Upper lobe of right lung (tissue), 1 donor: ENCODE data around the gene LEFTY2. TPM values are rescaled to one million over a fixed set of nuclear protein-coding genes. Genes with fewer than 3 reads are reported as not detected.

Experiments
- ATAC-seq: fragments of 200-7000 bp; cut with Tn5 transposase; one replicate; pipeline ENCODE4 v1.9.1; 2020; ENCODE audit warnings: mild to moderate bottlenecking, moderate library complexity
- DNase-seq: peaks from one replicate; pipeline ENCODE4 v3.0.0-alpha.2; 2020
- H3K27ac ChIP-seq: fragments of 200-600 bp; one replicate; pipeline ENCODE4 v1.8.0; 2022
- H3K27me3 ChIP-seq: fragments of 200-600 bp; one replicate; pipeline ENCODE4 v1.8.0; 2022; ENCODE audit warnings: mild to moderate bottlenecking
- H3K36me3 ChIP-seq: fragments of 200-600 bp; one replicate; pipeline ENCODE4 v1.8.0; 2022
- H3K4me1 ChIP-seq: fragments of 200-600 bp; one replicate; pipeline ENCODE4 v1.8.0; 2022
- H3K4me3 ChIP-seq: fragments of 200-600 bp; one replicate; pipeline ENCODE4 v1.8.0; 2022; ENCODE audit warnings: mild to moderate bottlenecking
- H3K9me3 ChIP-seq: fragments of 200-600 bp; one replicate; pipeline ENCODE4 v1.8.0; 2022
- CTCF ChIP-seq: fragments of 200-600 bp; IDR thresholded peaks from one replicate; pipeline ENCODE4 v1.8.0; 2022; ENCODE audit warnings: antibody characterized with exemption
- intact Hi-C: fragments of 100-400 bp; cut with DNase I; formaldehyde crosslinking; loops from one replicate; pipeline ENCODE4 v1.11.0; 2022
- total RNA-seq: library from RNA; stranded (reverse); fragmentation: NEBNext Ultra II Directional; extraction: Animal tissue kit (Norgen Biotek cat#: 25700); gene quantifications from one replicate; pipeline ENCODE4 v1.2.1, GENCODE V29; 2021
- donor health status: DM: no; HTN: yes; CAD: no; lungs with severe emphysema.

The LEFTY2 gene
- total RNA-seq, 1 donor from 2014 or later, result 2.2 TPM

GRCh38 chr1:225954753-225955152, 13.7 kb upstream of the LEFTY2 start:
- no peaks in the 10 kb centered on the region for H3K4me1 ChIP-seq
- no peaks in the 10 kb centered on the region for H3K36me3 ChIP-seq
- TF ChIP-seq CTCF, result no peak
- ATAC-seq (no peak), DNase-seq (no peak)
- no peaks in the 10 kb centered on the region for H3K9me3 ChIP-seq
- H3K27ac ChIP-seq, result no peak overlapping the region
- H3K27me3 ChIP-seq, result no peaks in the 10 kb centered on the region
- H3K4me3 ChIP-seq, result no peak overlapping the region
- intact Hi-C loops, result no loop called here

GRCh38 chr1:225953315-225953714, 12.3 kb upstream of the LEFTY2 start:
- Histone ChIP-seq H3K27ac (no peak overlapping the region), H3K4me3 (no peak overlapping the region), H3K9me3 (no peaks in the 10 kb centered on the region), H3K4me1 (no peaks in the 10 kb centered on the region), H3K27me3 (no peaks in the 10 kb centered on the region), H3K36me3 (no peaks in the 10 kb centered on the region)
- DNase-seq, result no peak
- ATAC-seq, result no peak
- intact Hi-C loops, result no loop called here
- TF ChIP-seq CTCF, result no peak

GRCh38 chr1:225950905-225951497, 10.0 kb upstream of the LEFTY2 start:
- Histone ChIP-seq H3K27ac (no peak overlapping the region), H3K27me3 (no peaks in the 10 kb centered on the region), H3K9me3 (no peaks in the 10 kb centered on the region), H3K4me1 (no peaks in the 10 kb centered on the region), H3K4me3 (no peak overlapping the region), H3K36me3 (no peaks in the 10 kb centered on the region)
- DNase-seq (no peak), ATAC-seq (peak; percentile 57)
- TF ChIP-seq CTCF, result no peak
- intact Hi-C loops, result no loop called here

- Histone ChIP-seq H3K4me3 (no peak overlapping the region), H3K36me3 (no peaks in the 10 kb centered on the region), H3K4me1 (no peaks in the 10 kb centered on the region), H3K27me3 (no peaks in the 10 kb centered on the region), H3K27ac (no peak overlapping the region), H3K9me3 (no peaks in the 10 kb centered on the region)
- DNase-seq, result no peak
- no peak for ATAC-seq
- TF ChIP-seq CTCF, result no peak
- intact Hi-C loops, result no loop called here
Observed at GRCh38 chr1:225949041-225949440, 8.0 kb upstream of the LEFTY2 start.

- Histone ChIP-seq H3K4me3 (no peak overlapping the region), H3K9me3 (no peaks in the 10 kb centered on the region), H3K27ac (no peak overlapping the region), H3K36me3 (no peaks in the 10 kb centered on the region), H3K27me3 (no peaks in the 10 kb centered on the region), H3K4me1 (peaks cover 3% of the 10 kb centered on the region)
- intact Hi-C loops, result no loop called here
- no peak for TF ChIP-seq CTCF
- ATAC-seq, result no peak
- no peak for DNase-seq
Observed at GRCh38 chr1:225946803-225947202, 5.8 kb upstream of the LEFTY2 start.

- DNase-seq (no peak), ATAC-seq (no peak)
- intact Hi-C loops, result no loop called here
- TF ChIP-seq CTCF, result no peak
- Histone ChIP-seq H3K9me3 (no peaks in the 10 kb centered on the region), H3K27ac (no peak overlapping the region), H3K36me3 (no peaks in the 10 kb centered on the region), H3K4me3 (no peak overlapping the region), H3K27me3 (no peaks in the 10 kb centered on the region), H3K4me1 (peaks cover 10% of the 10 kb centered on the region)
Observed at GRCh38 chr1:225946082-225946620, 5.1 kb upstream of the LEFTY2 start.
